ENCODE measurements around the gene ACOX2.

- TF ChIP-seq CTCF (conservative IDR thresholded peaks at IDR 0.05; ENCODE audit: low read depth, low read length) (no peak), EZH2 (IDR thresholded peaks at IDR 0.05; ENCODE audit: borderline replicate concordance, low read depth, low read length, poor library complexity, severe bottlenecking) (no peak)
These were observed 70.0 kb downstream of the ACOX2 start for GRCh38 chr3:58466899-58467563.

Measured in A673 (cell line).